ENCODE results near the gene MED4. TPM values are rescaled to one million over a fixed set of nuclear protein-coding genes. Genes with fewer than 3 reads are reported as not detected.
A peak's percentile ranks its signal among the peaks of the same experiment; 100 is the strongest.

Gene MED4
- total and polyA plus RNA-seq, 2 of the 8 experiments (the other 6 are each of a cell fraction or from before 2014, with no cell fraction given): 25.7 to 48.1 TPM

DNA sequence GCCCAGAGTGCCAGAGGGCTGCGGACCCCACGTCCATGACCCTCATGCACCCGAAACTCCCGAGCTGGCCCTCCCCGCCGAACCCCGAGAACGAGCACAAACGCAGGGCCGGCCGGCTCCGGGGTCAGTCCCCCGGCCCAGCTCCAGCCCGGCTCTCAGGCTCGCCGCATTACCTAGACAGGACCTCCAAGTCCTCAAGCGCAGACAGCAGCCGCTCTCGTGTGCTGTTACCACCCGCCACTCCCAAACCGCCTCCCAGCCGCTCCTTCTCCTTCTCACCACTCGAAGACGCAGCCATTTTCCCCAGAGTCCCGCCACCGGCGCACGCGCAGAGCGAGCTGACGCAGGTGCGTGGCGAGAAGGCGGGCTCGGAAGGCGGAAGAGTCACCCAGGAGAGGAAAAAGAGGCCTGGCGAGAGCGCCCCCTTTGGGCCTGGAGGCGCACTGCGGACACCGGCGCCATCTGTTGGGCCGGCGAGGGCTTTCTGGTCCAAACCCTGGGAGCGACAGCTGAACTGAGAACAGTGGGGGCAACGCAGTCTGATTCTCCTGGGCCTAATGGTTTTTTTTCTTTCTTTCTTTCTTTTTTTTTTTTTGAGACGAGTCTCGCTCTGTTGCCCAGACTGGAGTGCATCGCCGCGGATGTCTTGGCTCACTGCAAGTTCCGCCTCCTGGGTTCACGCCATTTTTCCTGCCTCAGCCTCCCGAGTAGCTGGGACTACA, at the start of gene MED4 (continued):
- TF ChIP-seq TCF12 (IDR thresholded peaks at IDR 0.05; ENCODE audit: low read depth, low read length) (peak; percentile 89; the same call in 1 of the 2 replicates), KDM1A (IDR thresholded peaks at IDR 0.05; ENCODE audit: borderline replicate concordance, low read length) (no peak), KDM5A (IDR thresholded peaks at IDR 0.05; ENCODE audit: low read length) (peak; percentile 91), KDM4A (IDR thresholded peaks at IDR 0.05; ENCODE audit: low read depth, low read length, severe bottlenecking) (peak; percentile 54), TBP (IDR thresholded peaks at IDR 0.05; ENCODE audit: low read depth, low read length) (peak; percentile 93), BACH1 (IDR thresholded peaks at IDR 0.05; ENCODE audit: low read length) (no peak)
